ENCODE measurements around the gene ASB4.

DNA sequence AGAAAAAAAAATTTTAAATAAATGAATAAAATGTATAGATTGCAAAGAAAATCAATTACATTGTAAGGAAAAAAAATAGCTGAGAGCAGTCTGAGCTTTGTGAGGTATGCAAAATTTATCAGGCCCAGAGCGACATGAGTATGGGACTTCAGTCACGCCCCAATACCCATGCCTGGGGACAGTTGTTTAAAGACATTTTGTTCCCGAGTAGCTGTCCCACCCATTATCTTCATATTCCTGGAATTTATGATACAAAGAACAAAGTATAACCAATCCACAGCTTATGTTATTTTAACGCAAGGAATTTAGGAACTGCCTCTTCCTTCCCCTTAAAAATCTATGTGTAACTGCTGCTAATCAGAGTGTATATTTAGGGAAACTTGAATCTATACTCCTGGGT lies 49.3 kb upstream of the ASB4 start:
- TF ChIP-seq, protein P1, sequence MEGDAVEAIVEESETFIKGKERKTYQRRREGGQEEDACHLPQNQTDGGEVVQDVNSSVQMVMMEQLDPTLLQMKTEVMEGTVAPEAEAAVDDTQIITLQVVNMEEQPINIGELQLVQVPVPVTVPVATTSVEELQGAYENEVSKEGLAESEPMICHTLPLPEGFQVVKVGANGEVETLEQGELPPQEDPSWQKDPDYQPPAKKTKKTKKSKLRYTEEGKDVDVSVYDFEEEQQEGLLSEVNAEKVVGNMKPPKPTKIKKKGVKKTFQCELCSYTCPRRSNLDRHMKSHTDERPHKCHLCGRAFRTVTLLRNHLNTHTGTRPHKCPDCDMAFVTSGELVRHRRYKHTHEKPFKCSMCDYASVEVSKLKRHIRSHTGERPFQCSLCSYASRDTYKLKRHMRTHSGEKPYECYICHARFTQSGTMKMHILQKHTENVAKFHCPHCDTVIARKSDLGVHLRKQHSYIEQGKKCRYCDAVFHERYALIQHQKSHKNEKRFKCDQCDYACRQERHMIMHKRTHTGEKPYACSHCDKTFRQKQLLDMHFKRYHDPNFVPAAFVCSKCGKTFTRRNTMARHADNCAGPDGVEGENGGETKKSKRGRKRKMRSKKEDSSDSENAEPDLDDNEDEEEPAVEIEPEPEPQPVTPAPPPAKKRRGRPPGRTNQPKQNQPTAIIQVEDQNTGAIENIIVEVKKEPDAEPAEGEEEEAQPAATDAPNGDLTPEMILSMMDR (IDR thresholded peaks at IDR 0.05): no peak
- TF ChIP-seq POLR2A (IDR thresholded peaks at IDR 0.05): no peak
